CD4-positive, alpha-beta T cell (primary cell): ENCODE measurements around the gene ERG28. TPM values are rescaled to one million over a fixed set of nuclear protein-coding genes. Genes with fewer than 3 reads are reported as not detected.

ENCODE experiments used
- ATAC-seq: fragments of 200-7000 bp; cut with Tn5 transposase; one replicate; pipeline ENCODE4 v1.10.0; 2022; ENCODE audit warnings: mild to moderate bottlenecking; ENCODE audit not compliant: poor library complexity
- CTCF ChIA-PET: fragments of 350-600 bp; sonication (Branson Sonifier 250); formaldehyde crosslinking; loops from one replicate; lab custom pipeline; 2021; ENCODE audit warnings: antibody characterized with exemption, inconsistent platforms; lab: Charles Lee
- POLR2A ChIA-PET: fragments of 350-600 bp; sonication (Branson Sonifier 250); formaldehyde crosslinking; loops from one replicate; lab custom pipeline; 2021; ENCODE audit warnings: antibody characterized with exemption, inconsistent platforms; lab: Charles Lee
- DNase-seq, 14 experiments: peaks; one replicate each; pipeline ENCODE4 v3.0.0-alpha.2; 2013 to 2020; ENCODE audit warnings: mixed read lengths in 2 of 14
- H3K27ac ChIP-seq, 2 donors: one replicate each; pipeline versions ENCODE4 v1.5.1 to v1.7.0; 2013; ENCODE audit warnings: low read length in 2 of 2, low read depth in 1 of 2, mild to moderate bottlenecking in 1 of 2
- H3K27me3 ChIP-seq, 2 experiments: 1 replicate in 1 of 2; 2 replicates in 1 of 2; pipeline versions ENCODE4 v1.6.1 to v1.7.0; 2013; ENCODE audit warnings: low read length in 2 of 2, control low read depth in 1 of 2, mild to moderate bottlenecking in 1 of 2, moderate library complexity in 1 of 2; ENCODE audit not compliant: insufficient read depth in 2 of 2, control insufficient read depth in 1 of 2
- H3K36me3 ChIP-seq: one replicate; pipeline ENCODE4 v1.6.1; 2013; ENCODE audit warnings: low read length, control low read depth; ENCODE audit not compliant: insufficient read depth
- H3K4me1 ChIP-seq: one replicate; pipeline ENCODE4 v1.6.1; 2013; ENCODE audit warnings: low read length, control low read depth; ENCODE audit not compliant: insufficient read depth
- H3K4me3 ChIP-seq: one replicate; pipeline ENCODE4 v1.5.1; 2013; ENCODE audit warnings: mild to moderate bottlenecking, low read length, moderate library complexity
- H3K9me3 ChIP-seq, 2 experiments: 1 replicate in 1 of 2; 2 replicates in 1 of 2; pipeline versions ENCODE4 v1.6.1 to v1.7.0; 2013; ENCODE audit warnings: low read length in 2 of 2, mild to moderate bottlenecking in 2 of 2, control low read depth in 1 of 2, moderate library complexity in 1 of 2; ENCODE audit not compliant: control insufficient read depth in 1 of 2, insufficient read depth in 1 of 2
- H3K27ac Mint-ChIP-seq: one replicate; pipeline ENCODE4 v1.8.0; 2020; ENCODE audit warnings: mixed read lengths
- H3K27me3 Mint-ChIP-seq: one replicate; pipeline ENCODE4 v1.8.0; 2021; ENCODE audit warnings: mixed read lengths
- H3K36me3 Mint-ChIP-seq: one replicate; pipeline ENCODE4 v1.8.0; 2021; ENCODE audit warnings: low read depth, mixed read lengths
- H3K4me1 Mint-ChIP-seq: one replicate; pipeline ENCODE4 v1.8.0; 2021; ENCODE audit warnings: low read depth, mixed read lengths
- H3K4me3 Mint-ChIP-seq: one replicate; pipeline ENCODE4 v1.8.0; 2020; ENCODE audit warnings: mild to moderate bottlenecking, mixed read lengths
- H3K9me3 Mint-ChIP-seq: one replicate; pipeline ENCODE4 v1.8.0; 2020; ENCODE audit warnings: mixed read lengths
- CTCF ChIP-seq: fragments of 200-600 bp; IDR thresholded peaks from one replicate; pipeline ENCODE4 v1.8.0; 2022; ENCODE audit warnings: antibody characterized with exemption, mild to moderate bottlenecking
- intact Hi-C, 2 experiments: fragments of 100-400 bp; cut with DNase I in 1 of 2; cut with micrococcal nuclease in 1 of 2; formaldehyde crosslinking; loops; one replicate each; pipeline versions ENCODE4 v1.15.1 to v1.9.0; 2023 to 2025; cut with DNase I, micrococcal nuclease
- total RNA-seq, 174 experiments: library from RNA in 2 of 174; stranded (reverse) in 2 of 174; gene quantifications; one replicate each; pipeline ENCODE4 v1.2.3 and lab custom pipeline; 2021 to 2026

ERG28 gene
- total RNA-seq, 2 experiments from 2014 or later, result 5.7 to 5.8 TPM

- H3K9me3 ChIP-seq, result no peaks in the 10 kb centered on the region
- Mint-ChIP-seq H3K4me1 (no peaks in the 10 kb centered on the region), H3K4me3 (no peak overlapping the region), H3K9me3 (no peaks in the 10 kb centered on the region), H3K36me3 (peaks cover 67% of the 10 kb centered on the region), H3K27ac (no peak overlapping the region), H3K27me3 (no peaks in the 10 kb centered on the region)
- H3K27me3 ChIP-seq, result no peaks in the 10 kb centered on the region
- TF ChIP-seq CTCF, result no peak
- H3K4me1 ChIP-seq, result no peaks in the 10 kb centered on the region
- intact Hi-C loops, result no loop called here
- ChIA-PET POLR2A (no interaction called here), CTCF (no interaction called here)
- H3K27ac ChIP-seq, result no peak overlapping the region
- no peak for DNase-seq
- ATAC-seq, result no peak
- no peak overlapping the region for H3K4me3 ChIP-seq
- peaks cover 45% of the 10 kb centered on the region for H3K36me3 ChIP-seq
These were observed 13.0 kb downstream of the ERG28 start for GRCh38 chr14:75647640-75648039.

DNA sequence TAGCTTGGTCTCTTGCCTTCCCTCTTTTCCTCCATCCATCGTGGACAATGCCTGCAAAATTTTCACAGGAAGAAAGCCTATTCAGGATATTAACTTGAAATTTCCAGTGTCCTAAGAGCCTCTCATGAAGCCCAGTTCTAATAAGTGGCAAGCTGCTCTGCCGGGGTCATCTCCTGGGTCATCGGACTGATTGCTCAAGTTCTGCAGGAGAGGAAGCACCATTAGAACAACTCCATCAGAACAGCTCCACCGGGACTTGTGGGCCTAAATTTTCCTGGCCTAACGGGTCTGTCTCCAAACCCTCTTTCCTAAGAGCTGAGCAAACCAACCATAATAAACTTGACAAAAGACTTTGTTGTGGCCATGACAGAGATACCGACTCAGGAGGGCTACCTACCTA, 13.9 kb downstream of the ERG28 start:
- Histone ChIP-seq H3K36me3 (peaks cover 40% of the 10 kb centered on the region), H3K27me3 (no peaks in the 10 kb centered on the region), H3K4me3 (no peak overlapping the region), H3K9me3 (no peaks in the 10 kb centered on the region), H3K4me1 (no peaks in the 10 kb centered on the region), H3K27ac (no peak overlapping the region)
- POLR2A ChIA-PET, result no interaction called here
- Mint-ChIP-seq H3K4me3 (no peak overlapping the region), H3K4me1 (no peaks in the 10 kb centered on the region), H3K9me3 (no peaks in the 10 kb centered on the region), H3K27ac (no peak overlapping the region), H3K27me3 (no peaks in the 10 kb centered on the region), H3K36me3 (peaks cover 59% of the 10 kb centered on the region)
- no peak for TF ChIP-seq CTCF
- intact Hi-C loops, result no loop called here
- ATAC-seq (no peak), DNase-seq (no peak)
- CTCF ChIA-PET, result no interaction called here

DNA sequence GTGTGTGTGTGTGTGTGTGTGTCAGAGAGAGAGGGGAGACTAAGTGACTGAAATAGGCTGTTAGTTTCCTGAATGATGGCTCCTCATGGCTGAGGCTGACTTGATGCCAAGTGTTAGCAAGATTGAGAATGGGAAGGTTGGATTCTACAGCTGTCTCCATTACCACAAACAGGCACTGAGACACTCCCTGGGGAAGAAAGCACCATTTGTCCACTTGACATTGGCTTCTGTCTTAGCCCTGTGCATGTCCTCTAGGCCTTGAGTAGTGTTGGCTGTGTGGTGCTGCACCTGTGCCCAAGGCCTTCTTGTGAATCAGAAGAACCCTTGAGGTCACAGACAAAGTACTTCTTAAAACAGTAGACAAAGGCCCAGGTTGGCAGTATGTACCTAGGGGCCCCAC, 15.6 kb downstream of the ERG28 start:
- Mint-ChIP-seq H3K27me3 (no peaks in the 10 kb centered on the region), H3K36me3 (peaks cover 53% of the 10 kb centered on the region), H3K4me1 (no peaks in the 10 kb centered on the region), H3K27ac (no peak overlapping the region), H3K4me3 (no peak overlapping the region), H3K9me3 (no peaks in the 10 kb centered on the region)
- ChIA-PET CTCF (no interaction called here), POLR2A (no interaction called here)
- ATAC-seq (no peak), DNase-seq (no peak)
- no peak overlapping the region for H3K27ac ChIP-seq
- no peak overlapping the region for H3K4me3 ChIP-seq
- H3K4me1 ChIP-seq, result no peaks in the 10 kb centered on the region
- no peak for TF ChIP-seq CTCF
- intact Hi-C loops, result no loop called here
- H3K9me3 ChIP-seq, result no peaks in the 10 kb centered on the region
- H3K27me3 ChIP-seq, result no peaks in the 10 kb centered on the region
- peaks cover 26% of the 10 kb centered on the region for H3K36me3 ChIP-seq
